ENCODE data around the gene KLK2. TPM values are rescaled to one million over a fixed set of nuclear protein-coding genes. Genes with fewer than 3 reads are reported as not detected.
A peak's percentile ranks its signal among the peaks of the same experiment; 100 is the strongest.

The KLK2 gene
- total RNA-seq, 1 donor from 2014 or later = not detected

GRCh38 chr19:50912102-50912599 is 38.9 kb downstream of the KLK2 start:
- no peak for DNase-seq (ENCODE audit: extremely low spot score, unreplicated experiment)
- Mint-ChIP-seq H3K9me3 (no peaks in the 10 kb centered on the region), H3K27me3 (peaks cover 8% of the 10 kb centered on the region), H3K4me3 (no peak overlapping the region), H3K27ac (no peak overlapping the region), H3K36me3 (no peaks in the 10 kb centered on the region), H3K4me1 (ENCODE audit: unreplicated experiment) (peaks cover 6% of the 10 kb centered on the region)
- no peak for TF ChIP-seq CTCF (conservative IDR thresholded peaks at IDR 0.05)

GRCh38 chr19:50912727-50913716 is 39.8 kb downstream of the KLK2 start:
- no peak for TF ChIP-seq CTCF (conservative IDR thresholded peaks at IDR 0.05)
- H3K9me3 Mint-ChIP-seq = no peaks in the 10 kb centered on the region
- no peak overlapping the region for H3K27ac Mint-ChIP-seq
- no peak overlapping the region for H3K4me3 Mint-ChIP-seq
- H3K36me3 Mint-ChIP-seq = no peaks in the 10 kb centered on the region
- peaks cover 12% of the 10 kb centered on the region for H3K27me3 Mint-ChIP-seq
- no peak for DNase-seq (ENCODE audit: extremely low spot score, unreplicated experiment)
- peaks cover 6% of the 10 kb centered on the region for H3K4me1 Mint-ChIP-seq (ENCODE audit: unreplicated experiment)

GRCh38 chr19:50916069-50916468 is 42.8 kb downstream of the KLK2 start:
- H3K27me3 Mint-ChIP-seq = peaks cover 36% of the 10 kb centered on the region
- no peak for DNase-seq (ENCODE audit: extremely low spot score, unreplicated experiment)
- no peaks in the 10 kb centered on the region for H3K36me3 Mint-ChIP-seq
- TF ChIP-seq CTCF (conservative IDR thresholded peaks at IDR 0.05) = no peak
- no peak overlapping the region for H3K27ac Mint-ChIP-seq
- no peaks in the 10 kb centered on the region for H3K4me1 Mint-ChIP-seq (ENCODE audit: unreplicated experiment)
- no peaks in the 10 kb centered on the region for H3K9me3 Mint-ChIP-seq
- H3K4me3 Mint-ChIP-seq = no peak overlapping the region

GRCh38 chr19:50921426-50922316 is 48.4 kb downstream of the KLK2 start:
- Mint-ChIP-seq H3K27ac (peak overlapping the region; percentile 66), H3K4me3 (peak overlapping the region; percentile 43), H3K9me3 (no peaks in the 10 kb centered on the region), H3K36me3 (no peaks in the 10 kb centered on the region), H3K4me1 (ENCODE audit: unreplicated experiment) (peaks cover 13% of the 10 kb centered on the region), H3K27me3 (peaks cover 63% of the 10 kb centered on the region)
- no peak for TF ChIP-seq CTCF (conservative IDR thresholded peaks at IDR 0.05)
- no peak for DNase-seq (ENCODE audit: extremely low spot score, unreplicated experiment)

- H3K27me3 Mint-ChIP-seq = peaks cover 58% of the 10 kb centered on the region
- TF ChIP-seq CTCF (conservative IDR thresholded peaks at IDR 0.05) = peak; percentile 95
- peak overlapping the region; percentile 43 for H3K4me3 Mint-ChIP-seq
- no peaks in the 10 kb centered on the region for H3K9me3 Mint-ChIP-seq
- peak overlapping the region; percentile 66 for H3K27ac Mint-ChIP-seq
- no peaks in the 10 kb centered on the region for H3K36me3 Mint-ChIP-seq
- H3K4me1 Mint-ChIP-seq (ENCODE audit: unreplicated experiment) = peaks cover 13% of the 10 kb centered on the region
- DNase-seq (ENCODE audit: extremely low spot score, unreplicated experiment) = peak; percentile 85
Observed at GRCh38 chr19:50922317-50922853, 49.1 kb downstream of the KLK2 start.
